Stimulated activated CD4-positive, alpha-beta T cell treated with anti-CD3 and anti-CD28 coated beads, Interleukin-4, amount 100 ng/mL, for 1 hour (primary cell): ENCODE results near the gene ARL14EP.

ENCODE experiments used
- DNase-seq: peaks from one replicate; pipeline ENCODE4 v3.0.0-alpha.2; 2020

ARL14EP gene

GRCh38 chr11:30328681-30329080, 5.8 kb downstream of the ARL14EP start:
- DNase-seq, result no peak

GRCh38 chr11:30329150-30329940, 6.4 kb downstream of the ARL14EP start:
- DNase-seq, result no peak

DNA sequence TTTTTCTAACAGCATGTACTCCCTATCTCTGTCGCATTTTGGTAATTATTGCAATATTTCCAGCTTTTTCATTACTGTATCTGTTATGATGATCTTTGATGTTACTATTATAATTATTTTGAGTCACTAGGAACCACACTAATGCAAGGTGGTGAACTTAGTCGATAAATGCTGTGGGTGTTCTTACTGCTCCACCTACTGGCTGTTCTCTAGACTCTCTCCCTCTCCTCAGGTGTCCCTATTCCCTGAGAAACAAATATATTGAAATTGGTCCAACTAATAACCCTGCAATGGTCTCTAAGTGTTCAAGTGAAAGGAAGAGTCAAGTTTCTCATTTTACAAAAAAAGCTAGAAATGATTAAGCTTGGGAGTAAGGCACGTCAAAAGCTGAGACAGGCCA, 10.5 kb downstream of the ARL14EP start:
- no peak for DNase-seq

DNA sequence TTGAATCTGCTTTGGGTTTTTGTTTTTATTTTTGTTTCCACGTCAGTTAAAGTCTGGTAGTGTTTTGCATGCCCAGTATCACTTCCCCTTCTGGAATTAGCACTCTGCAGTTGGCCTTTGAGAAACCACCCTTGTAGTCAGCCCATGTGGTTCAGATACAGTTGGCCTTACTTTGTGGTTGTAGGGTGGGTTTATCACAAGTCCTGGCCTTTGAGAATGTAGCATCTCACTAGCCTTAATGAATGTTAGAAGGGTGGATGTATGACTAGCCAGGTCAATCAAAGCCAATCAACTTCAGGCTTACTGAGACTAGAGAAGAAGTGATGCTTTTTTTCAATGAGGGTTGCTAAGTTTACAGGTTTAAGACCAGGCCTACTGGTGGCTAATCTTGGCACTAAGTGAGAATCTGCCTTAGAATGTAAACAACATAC, 19.8 kb downstream of the ARL14EP start:
- no peak for DNase-seq

- DNase-seq, result no peak
Measured at GRCh38 chr11:30344085-30344484, 21.2 kb downstream of the ARL14EP start.

DNA sequence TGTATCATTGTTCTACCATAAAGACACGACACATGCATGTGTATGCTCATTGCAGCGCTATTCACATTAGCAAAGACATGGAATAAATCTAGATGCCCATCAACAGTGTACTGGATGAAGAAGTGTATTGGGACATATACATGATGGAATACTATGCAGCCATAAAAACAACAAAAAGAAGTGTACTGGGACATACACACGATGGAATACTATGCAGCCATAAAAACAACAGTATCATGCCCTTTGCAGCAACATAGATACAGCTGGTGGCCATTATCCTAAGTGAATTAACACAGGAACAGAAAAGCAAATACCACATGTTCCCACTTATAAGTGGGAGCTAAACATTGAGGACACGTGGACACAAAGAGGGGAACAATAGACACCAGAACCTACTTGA, 22.7 kb downstream of the ARL14EP start:
- no peak for DNase-seq

GRCh38 chr11:30346068-30346688, 23.3 kb downstream of the ARL14EP start:
- no peak for DNase-seq

DNA sequence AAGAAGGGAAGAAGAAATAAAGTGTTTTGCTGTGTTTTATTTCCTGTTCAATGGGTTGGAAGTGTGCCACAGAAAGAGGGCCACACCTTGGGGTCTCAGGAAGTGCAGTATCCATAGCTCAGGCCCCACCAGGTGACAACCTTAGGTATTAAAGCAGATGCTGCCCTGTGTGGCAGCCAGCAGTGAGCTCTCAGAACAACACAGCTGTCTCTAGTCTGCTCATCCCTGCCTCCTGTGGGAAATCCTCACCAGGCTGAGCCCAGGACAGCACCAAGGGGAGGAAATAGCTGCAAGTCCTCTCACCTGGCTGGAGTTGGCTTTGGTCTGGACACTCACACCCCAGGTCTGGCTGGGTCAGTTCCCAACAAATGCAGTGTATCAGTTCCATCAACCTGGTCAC, 25.1 kb downstream of the ARL14EP start:
- DNase-seq, result no peak

DNA sequence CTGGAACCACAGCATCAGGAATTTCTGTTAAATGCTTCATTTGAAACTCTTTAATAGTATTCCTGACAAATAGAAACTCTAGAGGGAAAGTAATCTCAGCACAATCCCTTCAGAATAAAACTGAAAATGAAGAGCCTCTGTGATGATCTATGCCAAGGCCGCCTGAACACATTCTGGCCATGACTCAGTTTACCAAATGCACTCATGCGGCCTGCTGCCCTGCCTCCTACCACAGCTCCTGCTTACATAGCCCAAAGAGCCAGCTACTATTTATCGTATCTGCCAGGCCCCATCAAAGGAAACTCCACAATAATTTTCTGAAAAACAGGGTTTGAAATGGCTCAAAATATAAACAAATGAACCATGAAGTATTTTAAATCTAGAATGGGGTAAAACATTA, 27.0 kb downstream of the ARL14EP start:
- no peak for DNase-seq

DNA sequence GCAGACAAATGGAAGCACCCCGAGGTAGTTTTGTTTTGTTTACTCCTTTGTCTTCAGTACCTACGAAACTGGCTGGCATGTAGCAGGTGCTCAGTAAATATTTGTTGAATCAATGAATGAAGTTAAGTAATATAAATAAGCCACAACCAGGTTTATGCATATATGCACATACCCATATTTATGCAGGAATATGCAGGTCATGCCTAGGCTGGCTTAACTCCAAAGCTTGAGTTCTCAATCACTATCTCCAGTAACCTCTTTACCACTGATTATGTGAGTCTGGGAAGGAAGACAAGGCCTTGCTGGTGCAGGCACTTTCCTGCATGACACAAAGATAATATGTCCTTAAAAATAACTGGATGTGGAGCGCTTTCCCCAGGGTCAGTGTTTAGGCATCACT, 27.5 kb downstream of the ARL14EP start:
- DNase-seq, result no peak

GRCh38 chr11:30351061-30351460, 28.2 kb downstream of the ARL14EP start:
- no peak for DNase-seq

GRCh38 chr11:30356391-30356790, 33.5 kb downstream of the ARL14EP start:
- DNase-seq, result no peak

GRCh38 chr11:30357872-30358271, 35.0 kb downstream of the ARL14EP start:
- DNase-seq, result no peak

DNA sequence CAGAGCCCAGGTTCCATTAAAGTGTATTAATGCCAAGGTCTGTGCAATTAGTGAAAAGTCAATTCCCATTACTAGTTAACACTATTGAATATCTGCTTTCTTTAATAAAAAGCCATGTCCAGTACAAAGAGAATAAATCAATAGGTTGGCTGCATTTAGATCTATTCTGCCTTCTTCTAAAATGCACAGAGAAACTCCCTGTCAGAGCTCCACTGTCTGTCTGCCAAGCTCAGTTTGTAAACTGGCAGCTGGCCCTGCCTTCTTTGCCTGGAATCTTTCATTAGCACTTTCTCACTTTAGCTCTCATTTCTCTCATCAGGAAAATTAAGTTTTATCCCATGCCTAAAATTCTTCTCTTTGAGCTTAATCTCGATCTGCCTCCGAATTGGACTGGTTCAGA, 35.6 kb downstream of the ARL14EP start:
- no peak for DNase-seq

- no peak for DNase-seq
Measured at GRCh38 chr11:30360741-30361140, 37.8 kb downstream of the ARL14EP start.

DNA sequence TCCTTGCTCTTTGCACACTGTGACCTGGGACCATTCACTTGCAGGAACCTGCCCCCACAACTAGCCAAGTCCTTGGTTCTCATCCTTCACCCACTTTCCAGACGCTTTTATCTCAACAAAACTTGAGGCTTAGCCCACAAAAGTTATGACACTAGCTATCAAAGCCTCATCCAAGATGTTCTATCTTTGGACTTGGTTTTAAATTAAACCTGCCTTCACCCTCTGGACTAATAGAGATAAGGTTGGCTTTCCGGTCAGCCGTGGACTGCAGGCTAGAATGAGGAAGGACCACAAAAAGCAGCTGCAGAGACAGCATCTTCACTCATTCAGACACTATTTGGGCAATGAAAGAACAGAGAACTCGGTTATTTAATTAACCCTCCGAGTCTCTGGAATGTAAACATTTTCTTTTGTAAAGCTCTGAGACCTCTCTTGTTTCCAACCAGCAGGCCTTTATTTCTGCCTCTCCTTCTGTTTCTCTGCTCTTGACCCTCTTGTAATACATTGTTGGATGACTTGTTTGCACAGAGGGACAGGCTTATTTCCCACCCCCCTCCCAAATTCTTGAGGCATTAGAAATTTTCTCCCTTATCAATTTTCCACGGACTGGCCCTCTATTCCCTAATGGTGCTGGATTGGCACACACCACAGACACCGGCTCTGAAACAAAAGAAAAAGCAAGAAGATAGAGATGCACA, 41.4 kb downstream of the ARL14EP start:
- DNase-seq, result no peak

GRCh38 chr11:30364837-30365482, 42.1 kb downstream of the ARL14EP start:
- no peak for DNase-seq

GRCh38 chr11:30365793-30366517, 43.1 kb downstream of the ARL14EP start:
- DNase-seq, result no peak

DNA sequence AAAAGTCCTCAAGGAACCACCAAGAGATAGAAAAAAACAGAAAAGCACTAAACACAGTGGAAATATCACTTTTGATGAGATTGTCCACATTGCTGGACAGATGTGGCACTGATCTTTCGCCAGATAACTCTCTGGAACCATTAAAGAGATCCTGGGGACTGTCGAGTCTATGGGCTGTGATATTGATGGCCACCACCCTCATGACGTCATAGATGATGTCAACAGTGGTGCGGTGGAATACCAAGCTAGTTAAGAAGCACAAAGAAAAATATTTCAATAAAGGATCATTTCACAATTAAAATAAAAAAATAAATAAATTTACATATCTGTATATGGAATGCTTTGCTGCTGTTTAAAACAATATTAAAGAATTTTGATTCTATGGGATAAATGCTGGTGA, 45.5 kb downstream of the ARL14EP start:
- DNase-seq, result no peak

DNA sequence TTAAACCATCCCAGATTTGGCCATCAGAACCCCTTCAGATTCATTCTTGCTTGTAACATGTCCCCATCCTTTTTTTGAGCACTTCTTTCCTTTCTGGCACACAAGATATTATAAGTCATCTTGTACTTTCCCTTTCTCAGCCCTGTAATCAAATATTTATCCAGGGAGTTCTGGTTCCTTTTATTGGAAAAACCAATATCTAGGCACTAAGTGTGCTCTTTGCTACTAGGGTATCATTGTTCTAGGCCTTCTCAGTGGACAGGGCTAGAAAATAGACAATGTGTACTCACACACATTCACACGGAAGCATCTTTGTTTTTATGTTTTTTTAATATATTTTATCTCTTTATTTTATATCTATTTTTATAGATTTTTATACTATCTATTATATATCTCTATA, 47.3 kb downstream of the ARL14EP start:
- DNase-seq, result no peak

DNA sequence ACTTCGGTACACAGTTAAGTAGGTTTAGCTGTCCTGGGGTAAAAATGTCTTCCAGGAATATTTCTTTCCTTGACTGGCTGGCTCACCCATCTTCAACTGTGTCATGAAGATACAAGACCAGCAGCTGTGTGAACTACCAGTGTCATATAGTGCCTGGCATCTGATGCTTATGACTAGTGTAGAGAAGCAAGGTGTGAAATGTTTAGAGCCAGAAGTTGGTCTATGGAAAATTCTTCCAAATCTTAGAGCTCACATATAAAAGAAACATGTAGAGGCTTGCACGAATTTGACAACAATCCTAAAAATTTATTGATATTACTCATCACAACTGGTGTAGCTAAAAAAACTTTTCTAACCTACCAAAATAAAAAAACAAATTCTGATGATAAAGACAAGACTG, 54.4 kb downstream of the ARL14EP start:
- no peak for DNase-seq

DNA sequence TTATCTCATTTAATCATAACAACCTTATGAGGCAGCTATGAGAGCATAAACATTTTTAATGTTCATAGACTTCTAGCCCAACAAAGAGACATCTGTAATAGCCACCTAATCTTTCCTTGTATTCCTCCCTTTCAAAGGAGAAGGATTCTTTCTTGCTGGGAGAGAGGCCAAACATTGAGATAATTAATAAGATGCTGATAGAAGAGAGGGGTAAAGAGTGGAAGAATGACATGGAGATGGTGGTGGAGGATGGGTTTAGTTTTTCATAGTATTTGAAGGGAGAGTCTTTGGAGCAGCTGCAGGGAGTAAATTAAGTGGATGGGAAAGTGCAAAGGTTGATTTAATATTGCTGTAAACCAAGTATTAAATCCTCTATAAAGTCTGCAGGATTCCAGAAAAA, 57.9 kb downstream of the ARL14EP start:
- no peak for DNase-seq

DNA sequence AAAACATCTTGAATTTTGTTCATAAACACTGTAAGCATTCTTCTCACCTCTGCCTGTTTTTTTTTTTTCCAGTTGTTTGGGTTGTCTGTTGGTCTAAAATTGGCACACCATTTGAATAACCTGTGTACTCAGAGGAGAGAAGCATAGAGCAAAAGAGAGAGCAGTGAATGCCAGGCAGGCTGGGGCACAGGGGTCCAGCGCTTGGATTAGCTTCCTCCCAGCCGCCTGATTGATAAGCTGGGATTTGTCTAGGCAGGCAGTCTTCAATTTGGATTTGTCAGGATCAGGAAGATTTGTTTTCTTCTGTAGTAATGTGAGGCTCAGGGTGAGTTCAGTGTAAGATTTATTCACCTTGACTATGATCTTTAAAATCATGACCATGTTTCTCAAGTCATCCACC, 59.0 kb downstream of the ARL14EP start:
- no peak for DNase-seq
